Neural cell (in vitro differentiated cells): Measurements from ENCODE around the gene CFAP221. TPM values are rescaled to one million over a fixed set of nuclear protein-coding genes. Genes with fewer than 3 reads are reported as not detected.

Source experiments
- H2AFZ ChIP-seq: fragments of 200-600, 300-800 bp; sonication (generic), shearing (Covaris generic); 2 replicates; pipeline ENCODE4 v1.6.0; 2014; ENCODE audit warnings: low read depth, mild to moderate bottlenecking, antibody characterized with exemption, low read length, moderate library complexity
- H3F3A ChIP-seq: fragments of 200-600 bp; shearing (Covaris generic); 2 replicates; pipeline ENCODE4 v1.6.1; 2016; ENCODE audit warnings: mild to moderate bottlenecking, moderate library complexity, mixed read lengths, antibody characterized with exemption, low read length; ENCODE audit not compliant: insufficient read depth, poor library complexity, severe bottlenecking
- H3K27ac ChIP-seq: fragments of 200-600, 300-800 bp; sonication (generic), shearing (Covaris generic); 2 replicates; pipeline ENCODE4 v1.5.1; 2014; ENCODE audit warnings: mild to moderate bottlenecking, low read length, moderate library complexity
- H3K27me3 ChIP-seq: fragments of 300-800, 200-600 bp; sonication (generic), shearing (Covaris generic); 2 replicates; pipeline ENCODE4 v1.6.0; 2014; ENCODE audit warnings: mild to moderate bottlenecking, low read depth, low read length, moderate library complexity; ENCODE audit not compliant: insufficient read depth
- H3K36me3 ChIP-seq: fragments of 300-800, 200-600 bp; sonication (generic), shearing (Covaris generic); 2 replicates; pipeline ENCODE4 v1.5.1; 2014; ENCODE audit warnings: mild to moderate bottlenecking, antibody characterized with exemption, low read length, moderate library complexity; ENCODE audit not compliant: insufficient read depth
- H3K4me2 ChIP-seq: fragments of 300-800, 200-600 bp; sonication (generic), shearing (Covaris generic); 2 replicates; pipeline ENCODE4 v1.6.0; 2014; ENCODE audit warnings: mild to moderate bottlenecking, low read length
- H3K4me3 ChIP-seq: fragments of 300-800, 200-600 bp; sonication (generic), shearing (Covaris generic); 2 replicates; pipeline ENCODE4 v1.5.1; 2014; ENCODE audit warnings: mild to moderate bottlenecking, low read length, moderate library complexity
- H3K79me2 ChIP-seq: fragments of 200-600 bp; shearing (Covaris generic); replicated peaks from 2 replicates; pipeline ENCODE4 v1.6.0; 2014; ENCODE audit warnings: mild to moderate bottlenecking, low read length, moderate library complexity; ENCODE audit not compliant: insufficient read depth
- H3K9ac ChIP-seq: fragments of 300-800, 200-600 bp; sonication (generic), shearing (Covaris generic); 2 replicates; pipeline ENCODE4 v1.6.1; 2016; ENCODE audit warnings: mild to moderate bottlenecking, low read length, mixed read lengths
- H3K9me2 ChIP-seq: fragments of 200-600 bp; shearing (Covaris generic); 2 replicates; pipeline ENCODE4 v1.6.1; 2016; ENCODE audit warnings: mild to moderate bottlenecking, low read length, mixed read lengths; ENCODE audit not compliant: insufficient read depth
- H3K9me3 ChIP-seq: fragments of 200-600, 300-800 bp; sonication (generic), shearing (Covaris generic); 2 replicates; pipeline ENCODE4 v1.6.1; 2016; ENCODE audit warnings: mild to moderate bottlenecking, mixed run types, low read length, moderate library complexity, mixed read lengths
- H4K20me1 ChIP-seq: fragments of 200-600 bp; shearing (Covaris generic); 2 replicates; pipeline ENCODE4 v1.6.1; 2016; ENCODE audit warnings: mild to moderate bottlenecking, mixed run types; ENCODE audit not compliant: insufficient read depth
- CTCF ChIP-seq: fragments of 450-650 bp; IDR thresholded peaks from 2 replicates; pipeline ENCODE4 v1.5.1; 2014; ENCODE audit warnings: antibody characterized with exemption, mild to moderate bottlenecking, moderate library complexity; ENCODE audit not compliant: poor library complexity, severe bottlenecking
- EP300 ChIP-seq: fragments of 450-650 bp; conservative IDR thresholded peaks from 2 replicates; pipeline ENCODE4 v1.6.1; 2014; ENCODE audit warnings: antibody characterized with exemption, mild to moderate bottlenecking, moderate library complexity; ENCODE audit not compliant: poor library complexity, severe bottlenecking
- EZH2 ChIP-seq: fragments of 200-600, 300-800 bp; shearing (Covaris generic), sonication (generic); IDR thresholded peaks from 2 replicates; pipeline ENCODE4 v1.6.1; 2014; ENCODE audit warnings: antibody characterized with exemption, low read length, borderline replicate concordance, mild to moderate bottlenecking; ENCODE audit not compliant: insufficient read depth, poor library complexity, severe bottlenecking
- MXI1 ChIP-seq: fragments of 450-650 bp; conservative IDR thresholded peaks from 2 replicates; pipeline ENCODE4 v1.6.1; 2014; ENCODE audit warnings: antibody characterized with exemption, mild to moderate bottlenecking; ENCODE audit not compliant: poor library complexity, severe bottlenecking
- POLR2AphosphoS5 ChIP-seq: IDR thresholded peaks from 2 replicates; pipeline ENCODE4 v1.6.1; 2012
- RAD21 ChIP-seq: fragments of 450-650 bp; conservative IDR thresholded peaks from 2 replicates; pipeline ENCODE4 v1.6.1; 2014; ENCODE audit warnings: antibody characterized with exemption, mild to moderate bottlenecking, moderate library complexity
- REST ChIP-seq: IDR thresholded peaks from 2 replicates; pipeline ENCODE4 v1.6.1; 2012; ENCODE audit warnings: borderline replicate concordance
- SMC3 ChIP-seq: fragments of 450-650 bp; conservative IDR thresholded peaks from 2 replicates; pipeline ENCODE4 v1.6.1; 2014; ENCODE audit warnings: antibody characterized with exemption, mild to moderate bottlenecking, moderate library complexity; ENCODE audit not compliant: poor library complexity
- TAF1 ChIP-seq: IDR thresholded peaks from 2 replicates; pipeline ENCODE4 v1.6.1; 2012; ENCODE audit warnings: low read depth
- polyA plus RNA-seq: library from polyadenylated mRNA; depleted of rRNA; stranded (reverse); fragments of >200 nt; gene quantifications from 2 replicates; pipeline ENCODE4 v1.2.3, GENCODE V29; 2014

Gene CFAP221
- polyA plus RNA-seq, 1 donor from 2014 or later = 7.0 TPM

GRCh38 chr2:119574108-119574815 is 30.0 kb downstream of the CFAP221 start:
- H3K4me3 ChIP-seq = no peak overlapping the region
- H3K27ac ChIP-seq = no peak overlapping the region
- TF ChIP-seq SMC3 (no peak), REST (no peak), EZH2 (no peak), RAD21 (no peak), CTCF (no peak), EP300 (no peak), MXI1 (no peak), TAF1 (no peak), POLR2AphosphoS5 (no peak)
- H3K9ac ChIP-seq = no peak overlapping the region
- H4K20me1 ChIP-seq = no peaks in the 10 kb centered on the region
- no peaks in the 10 kb centered on the region for H3K79me2 ChIP-seq
- no peaks in the 10 kb centered on the region for H3K9me3 ChIP-seq
- no peak overlapping the region for H2AFZ ChIP-seq
- H3K4me2 ChIP-seq = no peak overlapping the region
- no peaks in the 10 kb centered on the region for H3K9me2 ChIP-seq
- no peaks in the 10 kb centered on the region for H3F3A ChIP-seq
- H3K36me3 ChIP-seq = no peaks in the 10 kb centered on the region
- H3K27me3 ChIP-seq = no peaks in the 10 kb centered on the region

- H3K9me2 ChIP-seq = no peaks in the 10 kb centered on the region
- H3K9ac ChIP-seq = no peak overlapping the region
- no peak overlapping the region for H3K4me2 ChIP-seq
- no peaks in the 10 kb centered on the region for H4K20me1 ChIP-seq
- no peak overlapping the region for H2AFZ ChIP-seq
- H3K27me3 ChIP-seq = no peaks in the 10 kb centered on the region
- H3K4me3 ChIP-seq = no peak overlapping the region
- no peak for TF ChIP-seq CTCF
- TF ChIP-seq REST = no peak
- TF ChIP-seq RAD21 = no peak
- no peak for TF ChIP-seq EP300
- TF ChIP-seq TAF1 = no peak
- no peak for TF ChIP-seq POLR2AphosphoS5
- no peak for TF ChIP-seq EZH2
- TF ChIP-seq SMC3 = no peak
- TF ChIP-seq MXI1 = no peak
- H3K36me3 ChIP-seq = no peaks in the 10 kb centered on the region
- H3F3A ChIP-seq = no peaks in the 10 kb centered on the region
- H3K79me2 ChIP-seq = no peaks in the 10 kb centered on the region
- no peaks in the 10 kb centered on the region for H3K9me3 ChIP-seq
- H3K27ac ChIP-seq = no peak overlapping the region
Measured at GRCh38 chr2:119574864-119575263, 30.6 kb downstream of the CFAP221 start.
